NCI-H187 (cell line): Measurements from ENCODE around the gene KCTD18.
A peak's percentile ranks its signal among the peaks of the same experiment; 100 is the strongest.

Source experiments
- DNase-seq, 2 experiments: peaks; one replicate each; lab custom pipeline; 2025; lab: John Stamatoyannopoulos, UW

The KCTD18 gene

GRCh38 chr2:200484934-200485333, 24.9 kb downstream of the KCTD18 start:
- DNase-seq = no peak

DNA sequence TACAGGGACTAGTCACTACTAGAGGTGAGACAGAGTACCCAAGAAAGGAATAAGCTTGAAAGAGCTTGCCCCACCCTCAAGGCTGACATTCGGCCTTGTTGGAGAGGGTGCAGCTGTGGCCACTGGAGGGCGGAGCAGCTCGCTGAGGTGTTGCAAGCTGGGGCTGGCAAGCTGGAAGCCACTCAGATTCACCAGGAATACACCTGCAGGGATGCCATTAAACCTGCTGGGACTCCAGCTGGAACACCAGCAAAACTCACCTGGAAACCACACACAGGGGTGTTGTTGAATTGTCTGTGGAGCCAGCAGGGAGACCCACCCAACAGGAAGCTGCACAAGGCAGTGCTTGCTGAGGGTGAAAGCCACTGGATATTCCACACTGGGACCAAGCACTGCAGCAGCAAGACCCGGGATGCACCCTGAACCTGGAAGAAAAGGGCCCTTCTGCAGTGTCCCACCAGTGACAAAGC, 26.1 kb downstream of the KCTD18 start:
- no peak for DNase-seq

DNA sequence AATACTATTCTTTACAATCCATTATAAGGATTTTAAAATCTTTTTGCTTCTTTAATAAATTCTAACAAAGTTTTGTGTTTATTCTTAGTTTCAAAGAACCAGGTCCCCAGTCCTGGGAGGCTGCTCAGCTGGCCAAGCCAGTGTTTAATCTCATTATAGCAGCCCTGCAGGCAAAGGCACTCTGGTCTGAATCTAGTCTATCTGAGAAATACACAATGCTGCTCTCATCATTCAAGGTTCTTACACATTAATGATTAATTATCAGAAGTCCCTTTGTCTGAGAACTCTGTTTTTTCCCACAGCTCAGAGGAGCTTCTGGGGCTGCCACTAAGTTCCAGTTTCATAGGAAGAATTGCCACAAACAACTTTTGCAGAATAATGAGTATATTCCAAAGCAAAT, 27.7 kb downstream of the KCTD18 start:
- no peak for DNase-seq

- DNase-seq = no peak
These were observed 30.1 kb downstream of the KCTD18 start for GRCh38 chr2:200479692-200480265.

DNA sequence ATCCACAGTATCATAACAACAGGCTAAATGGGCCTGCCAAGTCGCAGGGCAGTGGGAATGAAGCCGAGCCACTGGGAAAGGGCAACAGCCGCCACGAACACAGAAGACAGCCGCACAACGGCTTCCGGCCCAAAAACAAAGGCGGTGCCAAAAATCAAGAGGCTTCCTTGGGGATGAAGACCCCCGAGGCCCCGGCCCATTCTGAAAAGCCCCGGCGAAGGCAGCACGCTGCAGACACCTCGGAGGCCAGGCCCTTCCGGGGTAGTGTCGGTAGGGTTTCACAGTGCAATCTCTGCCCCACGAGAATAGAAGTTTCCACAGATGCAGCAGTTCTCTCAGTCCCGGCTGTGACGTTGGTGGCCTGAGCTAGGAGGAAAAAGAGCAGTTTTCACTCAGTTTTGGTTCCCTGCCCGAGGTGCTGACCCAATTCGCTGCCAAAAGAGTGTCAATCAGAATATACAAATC, 32.2 kb downstream of the KCTD18 start:
- no peak for DNase-seq

DNA sequence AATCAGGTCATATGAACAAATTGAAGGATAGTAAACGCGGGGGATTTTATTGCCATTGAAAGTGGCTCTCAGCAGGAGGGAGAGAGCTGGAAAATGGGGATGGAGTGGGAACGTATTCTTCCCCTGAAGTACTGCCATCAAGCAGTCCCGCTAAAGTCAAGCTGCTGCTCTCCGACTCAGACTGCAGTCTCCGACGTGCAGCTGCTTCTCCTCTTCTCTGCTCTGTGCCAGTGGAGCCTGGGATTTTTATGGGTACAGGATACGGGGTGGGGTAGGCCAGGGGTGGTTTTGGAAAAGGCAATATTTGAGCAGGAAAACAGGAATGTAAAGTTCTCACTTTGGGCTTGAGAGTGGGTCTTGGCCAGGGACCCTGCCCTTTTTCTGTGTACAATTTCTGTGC, 33.0 kb downstream of the KCTD18 start:
- peak; percentile 11 to 18 for DNase-seq

DNA sequence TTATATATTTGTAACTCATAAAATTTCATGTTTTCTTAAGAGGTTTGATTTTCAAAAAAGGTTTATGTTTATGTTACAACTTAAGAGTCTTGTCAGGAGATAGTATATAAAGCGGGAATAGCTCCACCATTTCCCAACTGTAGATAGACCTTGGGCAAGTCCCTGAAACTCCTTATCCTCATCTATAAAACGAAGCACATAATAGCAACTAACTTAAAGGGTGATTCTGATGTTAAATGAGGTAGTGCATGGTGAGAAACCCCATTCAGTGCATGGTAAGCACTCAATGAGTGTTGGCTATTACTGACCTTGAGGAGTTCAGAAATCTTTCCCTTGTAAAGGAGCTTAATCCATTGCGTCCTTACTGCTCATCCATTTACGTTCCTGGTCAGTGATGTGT, 34.1 kb downstream of the KCTD18 start:
- DNase-seq = no peak

GRCh38 chr2:200472853-200473464, 36.9 kb downstream of the KCTD18 start:
- no peak for DNase-seq

DNA sequence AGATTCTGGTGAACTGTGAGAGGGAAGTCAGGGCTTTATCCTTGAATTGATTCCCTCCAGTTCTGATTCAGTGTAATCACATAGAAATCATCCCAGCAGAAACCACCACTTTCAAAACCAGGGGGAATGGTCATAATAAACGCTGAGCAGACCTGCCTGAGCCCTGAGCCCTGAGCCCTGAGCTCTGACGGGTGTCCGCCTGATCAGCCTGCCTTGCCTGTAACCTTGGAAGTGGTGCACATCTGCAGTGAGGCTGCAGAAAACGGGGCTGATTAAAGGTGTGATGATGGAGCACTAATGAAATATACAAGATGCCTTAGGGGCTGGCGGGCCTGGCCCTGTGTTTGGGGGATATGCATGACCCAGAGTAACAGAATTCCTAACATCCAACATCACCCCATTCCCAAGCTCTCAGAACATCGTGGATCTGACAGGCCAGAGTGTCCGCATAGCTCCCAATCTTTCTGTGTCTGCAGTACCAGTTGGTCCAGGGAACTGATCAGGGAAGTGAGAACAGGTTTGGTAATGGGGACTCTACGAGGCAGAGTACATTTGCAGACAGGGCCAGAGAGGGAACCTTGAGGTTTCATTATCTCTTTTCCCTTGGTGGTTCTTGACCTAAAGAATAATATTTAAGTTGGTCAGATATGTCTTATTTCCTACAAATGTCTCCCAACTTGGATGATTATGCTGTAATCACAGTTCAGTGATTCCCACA, 37.8 kb downstream of the KCTD18 start:
- DNase-seq = no peak

- DNase-seq = no peak
These were observed 38.5 kb downstream of the KCTD18 start for GRCh38 chr2:200471324-200471848.

GRCh38 chr2:200470230-200470629, 39.6 kb downstream of the KCTD18 start:
- DNase-seq = no peak

GRCh38 chr2:200469708-200470211, 40.1 kb downstream of the KCTD18 start:
- DNase-seq = no peak

- no peak for DNase-seq
These were observed 41.8 kb downstream of the KCTD18 start for GRCh38 chr2:200467806-200468681.

- no peak for DNase-seq
These were observed 43.1 kb downstream of the KCTD18 start for GRCh38 chr2:200466425-200467418.

DNA sequence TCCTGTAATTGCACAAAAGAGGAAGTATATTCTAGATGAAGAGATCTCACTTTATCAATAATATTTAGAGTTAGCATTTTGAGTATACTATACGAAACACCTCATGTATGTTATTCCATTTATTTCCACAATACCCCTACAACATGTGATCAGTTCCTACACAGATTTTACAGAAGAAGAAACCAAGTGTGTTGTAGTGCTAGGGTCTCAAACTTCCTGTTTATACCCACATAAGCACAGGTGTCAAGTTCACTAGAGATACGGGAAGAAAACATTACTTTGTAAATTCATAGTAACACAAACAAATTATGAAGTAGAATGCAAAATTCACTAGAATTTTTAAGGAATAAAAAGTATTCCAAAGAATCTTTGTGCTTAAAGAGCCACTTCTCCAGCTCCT, 46.4 kb downstream of the KCTD18 start:
- no peak for DNase-seq

DNA sequence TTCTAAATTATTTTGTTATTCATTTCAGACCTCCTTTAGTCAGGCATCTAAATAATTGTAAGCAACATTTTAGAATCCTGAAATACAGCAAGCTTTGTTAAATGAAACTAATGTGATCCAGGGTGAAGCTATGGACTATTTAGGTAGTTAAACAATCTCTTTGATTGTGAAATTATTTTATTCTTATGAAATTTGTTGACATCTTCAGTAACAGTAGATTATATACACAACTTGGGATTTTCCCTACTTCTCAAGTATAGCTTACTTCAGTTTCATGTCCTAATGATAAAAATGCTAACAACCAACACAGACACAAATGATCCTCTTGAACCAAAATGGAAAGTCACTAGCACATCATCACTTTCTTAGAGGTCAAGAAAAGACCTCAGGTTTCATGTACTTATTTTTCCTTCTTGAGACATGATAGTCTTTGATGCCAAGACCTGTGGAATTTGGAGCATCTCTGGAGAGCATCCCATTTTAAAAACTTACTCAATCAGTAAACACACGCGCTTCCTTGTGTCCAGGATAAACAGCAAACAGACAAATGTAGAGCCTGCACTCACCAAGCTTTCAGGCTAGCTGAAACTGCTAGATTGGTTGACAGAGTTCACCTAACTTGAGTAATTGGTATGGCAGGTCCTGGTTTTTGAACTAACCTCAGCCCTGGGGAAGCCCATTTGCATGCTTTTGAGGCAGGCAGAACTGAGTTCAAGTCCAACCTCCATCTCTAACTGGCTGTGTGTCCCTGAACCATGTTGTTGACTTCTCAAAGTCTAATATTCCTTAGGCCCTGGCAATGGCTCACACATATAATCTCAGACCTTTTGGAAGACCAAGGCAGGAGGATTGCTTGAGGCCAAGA, 47.8 kb downstream of the KCTD18 start:
- DNase-seq = no peak

DNA sequence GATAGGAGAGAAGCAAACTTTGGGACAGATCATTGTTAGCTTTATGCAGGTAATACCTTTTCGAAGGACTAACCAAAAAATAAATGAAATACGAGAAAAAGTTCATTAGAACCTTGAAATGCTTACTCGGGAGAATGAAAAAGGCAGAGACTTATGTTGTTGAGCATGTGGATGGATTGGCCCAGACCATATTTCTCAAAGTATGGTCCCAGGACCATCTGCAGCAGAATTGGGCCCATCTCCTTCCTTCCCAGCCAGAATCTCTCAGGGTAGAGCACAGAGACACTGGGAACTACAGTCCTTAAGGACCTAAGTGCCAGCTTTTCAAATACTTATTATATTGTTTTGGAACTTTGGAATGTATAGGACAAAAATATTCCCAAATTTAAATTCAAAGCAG, 50.8 kb downstream of the KCTD18 start:
- no peak for DNase-seq

DNA sequence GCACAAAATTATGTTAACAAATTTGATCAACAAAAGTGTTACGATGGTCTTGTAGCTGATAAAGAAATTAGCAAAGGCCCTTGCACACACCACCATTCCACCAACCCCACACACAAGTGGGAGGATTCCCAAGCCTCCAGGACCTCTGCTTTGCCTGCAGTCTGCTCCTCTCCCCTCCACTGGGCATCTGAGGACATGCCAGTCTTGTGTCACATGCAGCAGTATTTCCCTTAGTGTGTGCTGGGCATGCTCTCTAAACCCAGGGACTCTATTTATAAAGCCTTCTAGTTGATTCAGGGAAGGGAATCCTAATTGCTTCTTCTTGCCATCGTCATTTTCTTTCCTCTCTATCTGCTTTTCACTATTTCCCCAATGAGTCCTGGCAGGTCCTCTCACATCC, 53.3 kb downstream of the KCTD18 start:
- no peak for DNase-seq

- no peak for DNase-seq
These were observed 53.9 kb downstream of the KCTD18 start for GRCh38 chr2:200455958-200456421.
